ENCODE results near the gene ZNF20. TPM values are rescaled to one million over a fixed set of nuclear protein-coding genes. Genes with fewer than 3 reads are reported as not detected.
A peak's percentile ranks its signal among the peaks of the same experiment; 100 is the strongest.

ZNF20 gene
- total RNA-seq, 4 donors from 2014 or later, result 2.1 to 8.8 (median 3.9) TPM

- no peak overlapping the region for H3K27ac ChIP-seq
- no peak for TF ChIP-seq EP300 (IDR thresholded peaks at IDR 0.05)
- H3K4me3 ChIP-seq, result no peak overlapping the region
- H3K27me3 ChIP-seq, result no peaks in the 10 kb centered on the region
- no peak for DNase-seq (ENCODE audit: low spot score in 2 of 2)
- peaks cover 27% of the 10 kb centered on the region for H3K9me3 ChIP-seq
- peaks cover 53% of the 10 kb centered on the region for H3K36me3 ChIP-seq
- 93% methylated on average over 3 of the region's 3 CpGs for WGBS
- no peaks in the 10 kb centered on the region for H3K4me1 ChIP-seq
These were observed 7.1 kb downstream of the ZNF20 start for GRCh38 chr19:12133069-12133468.

- H3K9me3 ChIP-seq, result peaks cover 3% of the 10 kb centered on the region
- WGBS, result 30% methylated on average over 2 of the region's 2 CpGs
- no peak overlapping the region for H3K27ac ChIP-seq
- H3K27me3 ChIP-seq, result no peaks in the 10 kb centered on the region
- no peak for DNase-seq (ENCODE audit: low spot score in 2 of 2)
- no peak overlapping the region for H3K4me3 ChIP-seq
- TF ChIP-seq, protein P1, sequence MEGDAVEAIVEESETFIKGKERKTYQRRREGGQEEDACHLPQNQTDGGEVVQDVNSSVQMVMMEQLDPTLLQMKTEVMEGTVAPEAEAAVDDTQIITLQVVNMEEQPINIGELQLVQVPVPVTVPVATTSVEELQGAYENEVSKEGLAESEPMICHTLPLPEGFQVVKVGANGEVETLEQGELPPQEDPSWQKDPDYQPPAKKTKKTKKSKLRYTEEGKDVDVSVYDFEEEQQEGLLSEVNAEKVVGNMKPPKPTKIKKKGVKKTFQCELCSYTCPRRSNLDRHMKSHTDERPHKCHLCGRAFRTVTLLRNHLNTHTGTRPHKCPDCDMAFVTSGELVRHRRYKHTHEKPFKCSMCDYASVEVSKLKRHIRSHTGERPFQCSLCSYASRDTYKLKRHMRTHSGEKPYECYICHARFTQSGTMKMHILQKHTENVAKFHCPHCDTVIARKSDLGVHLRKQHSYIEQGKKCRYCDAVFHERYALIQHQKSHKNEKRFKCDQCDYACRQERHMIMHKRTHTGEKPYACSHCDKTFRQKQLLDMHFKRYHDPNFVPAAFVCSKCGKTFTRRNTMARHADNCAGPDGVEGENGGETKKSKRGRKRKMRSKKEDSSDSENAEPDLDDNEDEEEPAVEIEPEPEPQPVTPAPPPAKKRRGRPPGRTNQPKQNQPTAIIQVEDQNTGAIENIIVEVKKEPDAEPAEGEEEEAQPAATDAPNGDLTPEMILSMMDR (IDR thresholded peaks at IDR 0.05), result peak in 1 of 2 donors; percentile 25
- no peak for TF ChIP-seq POLR2AphosphoS5 (IDR thresholded peaks at IDR 0.05)
- no peaks in the 10 kb centered on the region for H3K4me1 ChIP-seq
- H3K36me3 ChIP-seq, result no peaks in the 10 kb centered on the region
These were observed 13.4 kb downstream of the ZNF20 start for GRCh38 chr19:12126707-12127106.

DNA sequence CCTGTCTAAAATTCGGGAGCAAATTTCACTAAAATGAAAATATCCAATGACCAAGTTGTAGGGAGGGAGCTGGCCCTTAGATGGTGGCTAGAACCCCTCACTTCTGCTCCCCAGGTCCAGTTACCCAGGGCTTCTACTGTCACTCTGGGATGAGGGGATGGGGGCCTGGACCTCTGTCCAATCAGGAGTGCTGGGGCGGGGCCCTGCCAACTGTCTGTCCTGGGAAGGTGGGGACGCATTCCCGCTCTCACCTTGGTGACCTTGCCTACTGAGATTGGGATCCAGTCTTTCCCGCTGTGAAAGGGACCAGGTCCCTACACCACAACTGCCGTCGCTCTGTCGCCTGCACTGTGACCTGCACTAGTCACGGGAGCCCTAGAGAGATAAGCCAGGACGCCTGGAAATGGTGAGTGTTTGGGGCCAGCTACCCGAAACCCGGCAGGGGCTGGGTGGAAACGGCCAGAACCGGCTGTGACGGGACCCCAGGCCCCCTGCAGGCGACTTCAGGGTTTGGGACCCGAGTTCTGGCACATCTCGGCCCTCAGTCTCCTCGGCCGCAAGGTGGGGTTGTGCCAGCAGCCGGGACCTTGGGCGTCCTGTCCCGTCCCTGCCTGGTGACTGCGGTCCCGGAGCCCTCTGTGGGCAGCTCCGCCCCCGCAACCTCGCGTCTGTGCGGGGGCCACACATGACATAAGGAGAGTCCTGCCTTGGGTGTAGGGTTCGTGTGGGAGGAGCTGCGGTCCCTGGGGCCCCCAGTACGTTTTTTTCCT is 22.8 kb downstream of the ZNF20 start:
- TF ChIP-seq EP300 (IDR thresholded peaks at IDR 0.05) (no peak), POLR2AphosphoS5 (IDR thresholded peaks at IDR 0.05) (no peak), POLR2A (IDR thresholded peaks at IDR 0.05) (no peak)
- TF ChIP-seq, protein P1 (IDR thresholded peaks at IDR 0.05), result no peak
- Histone ChIP-seq H3K9me3 (peaks cover 4% of the 10 kb centered on the region), H3K4me1 (no peaks in the 10 kb centered on the region), H3K36me3 (peaks cover 10% of the 10 kb centered on the region), H3K4me3 (no peak overlapping the region), H3K27ac (no peak overlapping the region), H3K27me3 (no peaks in the 10 kb centered on the region)
- DNase-seq (ENCODE audit: low spot score in 2 of 2), result no peak
- 83% methylated on average over 11 of the region's 33 CpGs for WGBS

GRCh38 chr19:12113121-12113520 is 27.0 kb downstream of the ZNF20 start:
- Histone ChIP-seq H3K4me3 (no peak overlapping the region), H3K4me1 (no peaks in the 10 kb centered on the region), H3K36me3 (peaks cover 25% of the 10 kb centered on the region), H3K27ac (no peak overlapping the region), H3K27me3 (no peaks in the 10 kb centered on the region), H3K9me3 (peaks cover 4% of the 10 kb centered on the region)
- TF ChIP-seq, protein P1 (IDR thresholded peaks at IDR 0.05), result no peak
- TF ChIP-seq POLR2AphosphoS5 (IDR thresholded peaks at IDR 0.05), result no peak
- no peak for TF ChIP-seq EP300 (IDR thresholded peaks at IDR 0.05)
- no peak for TF ChIP-seq POLR2A (IDR thresholded peaks at IDR 0.05)
- no peak for DNase-seq (ENCODE audit: low spot score in 2 of 2)
- WGBS, result 93% methylated on average over 5 of the region's 5 CpGs

GRCh38 chr19:12112701-12113100 is 27.4 kb downstream of the ZNF20 start:
- Histone ChIP-seq H3K36me3 (peaks cover 25% of the 10 kb centered on the region), H3K4me1 (no peaks in the 10 kb centered on the region), H3K4me3 (no peak overlapping the region), H3K27ac (no peak overlapping the region), H3K27me3 (no peaks in the 10 kb centered on the region), H3K9me3 (peaks cover 4% of the 10 kb centered on the region)
- TF ChIP-seq POLR2A (IDR thresholded peaks at IDR 0.05), result no peak
- TF ChIP-seq, protein P1 (IDR thresholded peaks at IDR 0.05), result no peak
- TF ChIP-seq POLR2AphosphoS5 (IDR thresholded peaks at IDR 0.05), result no peak
- TF ChIP-seq EP300 (IDR thresholded peaks at IDR 0.05), result no peak
- DNase-seq (ENCODE audit: low spot score in 2 of 2), result no peak
- WGBS, result 89% methylated on average over 8 of the region's 8 CpGs

Measured in suprapubic skin (tissue), 4 donors.